ENCODE data around the gene RAP2B.

The RAP2B gene

GRCh38 chr3:153162513-153163392 lies 727 bp downstream of the RAP2B start:
- Histone ChIP-seq H3K9me3 (ENCODE audit: control insufficient read depth, low read depth, low read length) (no peaks in the 10 kb centered on the region), H3K4me1 (ENCODE audit: control insufficient read depth, low read depth, low read length) (peaks cover 13% of the 10 kb centered on the region), H3K27ac (ENCODE audit: low read length) (no peak overlapping the region), H3K36me3 (ENCODE audit: control insufficient read depth, low read depth, low read length) (no peaks in the 10 kb centered on the region), H3K9ac (ENCODE audit: low read length) (peak overlapping the region; percentile 66), H3K27me3 (ENCODE audit: control insufficient read depth, insufficient read depth, low read length) (peaks cover 11% of the 10 kb centered on the region), H3K4me3 (ENCODE audit: low read length) (peak overlapping the region; percentile 89)

GRCh38 chr3:153163393-153163724 lies 1.3 kb downstream of the RAP2B start:
- H3K4me3 ChIP-seq (ENCODE audit: low read length), result peak overlapping the region; percentile 89
- no peaks in the 10 kb centered on the region for H3K9me3 ChIP-seq (ENCODE audit: control insufficient read depth, low read depth, low read length)
- peaks cover 13% of the 10 kb centered on the region for H3K4me1 ChIP-seq (ENCODE audit: control insufficient read depth, low read depth, low read length)
- H3K27ac ChIP-seq (ENCODE audit: low read length), result no peak overlapping the region
- peak overlapping the region; percentile 66 for H3K9ac ChIP-seq (ENCODE audit: low read length)
- peaks cover 11% of the 10 kb centered on the region for H3K27me3 ChIP-seq (ENCODE audit: control insufficient read depth, insufficient read depth, low read length)
- H3K36me3 ChIP-seq (ENCODE audit: control insufficient read depth, low read depth, low read length), result no peaks in the 10 kb centered on the region

GRCh38 chr3:153163756-153164550 lies 1.9 kb downstream of the RAP2B start:
- H3K9me3 ChIP-seq (ENCODE audit: control insufficient read depth, low read depth, low read length), result no peaks in the 10 kb centered on the region
- H3K4me3 ChIP-seq (ENCODE audit: low read length), result peak overlapping the region; percentile 89
- H3K27me3 ChIP-seq (ENCODE audit: control insufficient read depth, insufficient read depth, low read length), result peaks cover 11% of the 10 kb centered on the region
- H3K9ac ChIP-seq (ENCODE audit: low read length), result peak overlapping the region; percentile 66
- H3K36me3 ChIP-seq (ENCODE audit: control insufficient read depth, low read depth, low read length), result no peaks in the 10 kb centered on the region
- H3K4me1 ChIP-seq (ENCODE audit: control insufficient read depth, low read depth, low read length), result peaks cover 13% of the 10 kb centered on the region
- no peak overlapping the region for H3K27ac ChIP-seq (ENCODE audit: low read length)

- Histone ChIP-seq H3K4me1 (ENCODE audit: control insufficient read depth, low read depth, low read length) (peaks cover 13% of the 10 kb centered on the region), H3K4me3 (ENCODE audit: low read length) (peak overlapping the region; percentile 89), H3K36me3 (ENCODE audit: control insufficient read depth, low read depth, low read length) (no peaks in the 10 kb centered on the region), H3K27me3 (ENCODE audit: control insufficient read depth, insufficient read depth, low read length) (no peaks in the 10 kb centered on the region), H3K9ac (ENCODE audit: low read length) (no peak overlapping the region), H3K9me3 (ENCODE audit: control insufficient read depth, low read depth, low read length) (no peaks in the 10 kb centered on the region), H3K27ac (ENCODE audit: low read length) (no peak overlapping the region)
Observed at GRCh38 chr3:153165261-153165681, 3.2 kb downstream of the RAP2B start.

- no peak overlapping the region for H3K27ac ChIP-seq (ENCODE audit: low read length)
Observed at GRCh38 chr3:153166206-153166605, 4.2 kb downstream of the RAP2B start.

GRCh38 chr3:153166796-153167195 lies 4.8 kb downstream of the RAP2B start:
- no peak overlapping the region for H3K4me3 ChIP-seq (ENCODE audit: low read length)
- H3K9me3 ChIP-seq (ENCODE audit: control insufficient read depth, low read depth, low read length), result no peaks in the 10 kb centered on the region
- no peak overlapping the region for H3K9ac ChIP-seq (ENCODE audit: low read length)
- H3K36me3 ChIP-seq (ENCODE audit: control insufficient read depth, low read depth, low read length), result no peaks in the 10 kb centered on the region
- H3K27me3 ChIP-seq (ENCODE audit: control insufficient read depth, insufficient read depth, low read length), result no peaks in the 10 kb centered on the region
- H3K4me1 ChIP-seq (ENCODE audit: control insufficient read depth, low read depth, low read length), result peaks cover 13% of the 10 kb centered on the region
- H3K27ac ChIP-seq (ENCODE audit: low read length), result no peak overlapping the region

More at GRCh38 chr3:153166206-153166605, 4.2 kb downstream of the RAP2B start:
- no peaks in the 10 kb centered on the region for H3K36me3 ChIP-seq (ENCODE audit: control insufficient read depth, low read depth, low read length)
- no peaks in the 10 kb centered on the region for H3K9me3 ChIP-seq (ENCODE audit: control insufficient read depth, low read depth, low read length)
- no peaks in the 10 kb centered on the region for H3K27me3 ChIP-seq (ENCODE audit: control insufficient read depth, insufficient read depth, low read length)
- no peak overlapping the region for H3K9ac ChIP-seq (ENCODE audit: low read length)
- H3K4me3 ChIP-seq (ENCODE audit: low read length), result peak overlapping the region; percentile 89
- H3K4me1 ChIP-seq (ENCODE audit: control insufficient read depth, low read depth, low read length), result peaks cover 13% of the 10 kb centered on the region

GRCh38 chr3:153169793-153170383 lies 7.9 kb downstream of the RAP2B start:
- no peak overlapping the region for H3K9ac ChIP-seq (ENCODE audit: low read length)
- no peaks in the 10 kb centered on the region for H3K36me3 ChIP-seq (ENCODE audit: control insufficient read depth, low read depth, low read length)
- no peak overlapping the region for H3K4me3 ChIP-seq (ENCODE audit: low read length)
- H3K4me1 ChIP-seq (ENCODE audit: control insufficient read depth, low read depth, low read length), result peaks cover 17% of the 10 kb centered on the region
- no peaks in the 10 kb centered on the region for H3K9me3 ChIP-seq (ENCODE audit: control insufficient read depth, low read depth, low read length)
- no peak overlapping the region for H3K27ac ChIP-seq (ENCODE audit: low read length)
- H3K27me3 ChIP-seq (ENCODE audit: control insufficient read depth, insufficient read depth, low read length), result no peaks in the 10 kb centered on the region

- no peaks in the 10 kb centered on the region for H3K36me3 ChIP-seq (ENCODE audit: control insufficient read depth, low read depth, low read length)
- H3K4me3 ChIP-seq (ENCODE audit: low read length), result no peak overlapping the region
- no peak overlapping the region for H3K9ac ChIP-seq (ENCODE audit: low read length)
- no peaks in the 10 kb centered on the region for H3K9me3 ChIP-seq (ENCODE audit: control insufficient read depth, low read depth, low read length)
- peaks cover 9% of the 10 kb centered on the region for H3K4me1 ChIP-seq (ENCODE audit: control insufficient read depth, low read depth, low read length)
- no peak overlapping the region for H3K27ac ChIP-seq (ENCODE audit: low read length)
- H3K27me3 ChIP-seq (ENCODE audit: control insufficient read depth, insufficient read depth, low read length), result no peaks in the 10 kb centered on the region
Observed at GRCh38 chr3:153171256-153171655, 9.2 kb downstream of the RAP2B start.

GRCh38 chr3:153171918-153172317 lies 9.9 kb downstream of the RAP2B start:
- H3K36me3 ChIP-seq (ENCODE audit: control insufficient read depth, low read depth, low read length), result no peaks in the 10 kb centered on the region
- no peak overlapping the region for H3K4me3 ChIP-seq (ENCODE audit: low read length)
- H3K27me3 ChIP-seq (ENCODE audit: control insufficient read depth, insufficient read depth, low read length), result no peaks in the 10 kb centered on the region
- H3K9ac ChIP-seq (ENCODE audit: low read length), result no peak overlapping the region
- no peaks in the 10 kb centered on the region for H3K9me3 ChIP-seq (ENCODE audit: control insufficient read depth, low read depth, low read length)
- peaks cover 9% of the 10 kb centered on the region for H3K4me1 ChIP-seq (ENCODE audit: control insufficient read depth, low read depth, low read length)
- no peak overlapping the region for H3K27ac ChIP-seq (ENCODE audit: low read length)

- no peaks in the 10 kb centered on the region for H3K36me3 ChIP-seq (ENCODE audit: control insufficient read depth, low read depth, low read length)
- peaks cover 9% of the 10 kb centered on the region for H3K4me1 ChIP-seq (ENCODE audit: control insufficient read depth, low read depth, low read length)
- H3K27me3 ChIP-seq (ENCODE audit: control insufficient read depth, insufficient read depth, low read length), result no peaks in the 10 kb centered on the region
- H3K9ac ChIP-seq (ENCODE audit: low read length), result no peak overlapping the region
- no peak overlapping the region for H3K4me3 ChIP-seq (ENCODE audit: low read length)
- no peaks in the 10 kb centered on the region for H3K9me3 ChIP-seq (ENCODE audit: control insufficient read depth, low read depth, low read length)
- H3K27ac ChIP-seq (ENCODE audit: low read length), result no peak overlapping the region
Observed at GRCh38 chr3:153172796-153173757, 11.1 kb downstream of the RAP2B start.

Measured in iPS-18a (cell line).